B cell (primary cell): ENCODE data around the gene MAG. TPM values are rescaled to one million over a fixed set of nuclear protein-coding genes. Genes with fewer than 3 reads are reported as not detected.

Experiments used
- ATAC-seq: fragments of 200-7000 bp; cut with Tn5 transposase; one replicate; pipeline ENCODE4 v1.10.0; 2021; ENCODE audit warnings: low read depth, mild to moderate bottlenecking, moderate number of reproducible peaks, moderate library complexity
- CTCF ChIA-PET: fragments of 350-600 bp; sonication (Branson Sonifier 250); formaldehyde crosslinking; loops from one replicate; lab custom pipeline; 2021; ENCODE audit warnings: antibody characterized with exemption, inconsistent platforms; lab: Charles Lee
- POLR2A ChIA-PET: fragments of 350-600 bp; sonication (Branson Sonifier 250); formaldehyde crosslinking; loops from one replicate; lab custom pipeline; 2021; ENCODE audit warnings: antibody characterized with exemption; lab: Charles Lee
- DNase-seq: peaks from one replicate; pipeline ENCODE4 v3.0.0; 2013
- H2AFZ ChIP-seq: 2 replicates; pipeline ENCODE4 v1.6.1; 2012; ENCODE audit warnings: mild to moderate bottlenecking, low read depth, low read length; ENCODE audit not compliant: insufficient read depth, poor library complexity, severe bottlenecking
- H3K27ac ChIP-seq, 2 donors: 1 replicate in 1 of 2; 2 replicates in 1 of 2; pipeline ENCODE4 v1.5.1; 2012 to 2013; ENCODE audit warnings: low read length in 2 of 2, mild to moderate bottlenecking in 2 of 2, moderate library complexity in 1 of 2
- H3K27me3 ChIP-seq, 4 experiments: fragments of 200-600 bp in 1 of 4; sonication (generic) in 1 of 4; replicated peaks in 1 of 4; 1 replicate in 2 of 4; 2 replicates in 2 of 4; pipeline versions ENCODE4 v1.6.1 to v1.7.0; 2013 to 2016; ENCODE audit warnings: low read length in 3 of 4, mild to moderate bottlenecking in 2 of 4, mixed read lengths in 1 of 4, moderate library complexity in 1 of 4; ENCODE audit not compliant: insufficient read depth in 4 of 4, control insufficient read depth in 3 of 4; ENCODE audit errors: control extremely low read depth in 1 of 4
- H3K36me3 ChIP-seq, 2 experiments: replicated peaks in 1 of 2; 1 replicate in 1 of 2; 2 replicates in 1 of 2; pipeline versions ENCODE4 v1.6.1 to v1.7.1; 2013; ENCODE audit warnings: low read length in 1 of 2; ENCODE audit not compliant: insufficient read depth in 2 of 2, control insufficient read depth in 1 of 2; ENCODE audit errors: control extremely low read depth in 1 of 2, extremely low read depth in 1 of 2
- H3K4me1 ChIP-seq, 2 donors: fragments of 200-600 bp in 1 of 2; sonication (generic) in 1 of 2; 1 replicate in 1 of 2; 2 replicates in 1 of 2; pipeline versions ENCODE4 v1.5.1 to v1.6.1; 2013 to 2017; ENCODE audit warnings: low read length in 2 of 2; ENCODE audit not compliant: control insufficient read depth in 2 of 2, insufficient read depth in 2 of 2
- H3K4me2 ChIP-seq: replicated peaks from 2 replicates; pipeline ENCODE3; 2012; ENCODE audit warnings: mild to moderate bottlenecking, low read depth, low read length; ENCODE audit not compliant: poor library complexity, severe bottlenecking
- H3K4me3 ChIP-seq, 5 experiments: fragments of 200-600 bp in 1 of 5; sonication (generic) in 1 of 5; 1 replicate in 3 of 5; 2 replicates in 2 of 5; pipeline versions ENCODE4 v1.5.1 to v1.7.0; 2011 to 2016; ENCODE audit warnings: low read length in 4 of 5, mild to moderate bottlenecking in 4 of 5, low read depth in 2 of 5, control low read depth in 1 of 5, moderate library complexity in 1 of 5; ENCODE audit not compliant: insufficient read depth in 1 of 5; ENCODE audit errors: control extremely low read depth in 1 of 5, extremely low read depth in 1 of 5
- H3K79me2 ChIP-seq: fragments of 200-600 bp; sonication (generic); one replicate; pipeline ENCODE4 v1.6.0; 2016; ENCODE audit warnings: low read length; ENCODE audit not compliant: control insufficient read depth, insufficient read depth
- H3K9ac ChIP-seq: fragments of 200-600 bp; sonication (generic); 2 replicates; pipeline ENCODE4 v1.6.1; 2017; ENCODE audit warnings: mild to moderate bottlenecking, low read length, moderate library complexity
- H3K9me3 ChIP-seq, 3 donors: one replicate each; pipeline versions ENCODE4 v1.6.1 to v1.7.1; 2013; ENCODE audit warnings: low read length in 2 of 3; ENCODE audit not compliant: control insufficient read depth in 2 of 3, insufficient read depth in 1 of 3; ENCODE audit errors: control extremely low read depth in 1 of 3
- H4K20me1 ChIP-seq: 2 replicates; pipeline ENCODE4 v1.6.0; 2012; ENCODE audit warnings: mild to moderate bottlenecking, low read length; ENCODE audit not compliant: insufficient read depth, control insufficient read depth, poor library complexity, severe bottlenecking
- H3K27ac Mint-ChIP-seq: one replicate; pipeline ENCODE4 v1.8.0; 2021; ENCODE audit warnings: mixed read lengths
- H3K27me3 Mint-ChIP-seq: one replicate; pipeline ENCODE4 v1.8.0; 2021; ENCODE audit warnings: mixed read lengths
- H3K4me1 Mint-ChIP-seq: one replicate; pipeline ENCODE4 v1.8.0; 2021; ENCODE audit warnings: mixed read lengths
- H3K4me3 Mint-ChIP-seq: one replicate; pipeline ENCODE4 v1.8.0; 2021; ENCODE audit warnings: mixed read lengths
- H3K9me3 Mint-ChIP-seq: one replicate; pipeline ENCODE4 v1.8.0; 2022; ENCODE audit warnings: mixed read lengths; ENCODE audit not compliant: insufficient read depth
- CTCF ChIP-seq: fragments of 200-600 bp; IDR thresholded peaks from one replicate; pipeline ENCODE4 v1.8.0; 2022; ENCODE audit warnings: antibody characterized with exemption, mild to moderate bottlenecking
- EZH2 ChIP-seq: IDR thresholded peaks from 2 replicates; pipeline ENCODE4 v1.6.1; 2012; ENCODE audit warnings: borderline replicate concordance, low read depth, mild to moderate bottlenecking, moderate library complexity, low read length; ENCODE audit not compliant: insufficient read depth, poor library complexity, severe bottlenecking
- WGBS: methylation state at CpG from one replicate; pipeline ENCODE4 v1.1.5; 2013; ENCODE audit warnings: missing lambda C conversion rate; ENCODE audit not compliant: insufficient coverage; 5-methylcytosine and 5-hydroxymethylcytosine counted together
- intact Hi-C: fragments of 100-400 bp; cut with micrococcal nuclease; formaldehyde crosslinking; loops from one replicate; pipeline ENCODE4 v1.10.0; 2022
- polyA plus RNA-seq: library from polyadenylated mRNA; depleted of rRNA; stranded (reverse); fragments of >200 nt; gene quantifications from 2 replicates; pipeline ENCODE4 v1.2.3, GENCODE V29; 2012
- total RNA-seq, 2 donors: library from RNA; stranded (reverse); fragments of 120-200 nt in 1 of 2; gene quantifications; 1 replicate in 1 of 2; 2 replicates in 1 of 2; pipeline versions ENCODE4 v1.2.3 to v1.2.4, GENCODE V29; 2013 to 2022

Gene MAG
- total and polyA plus RNA-seq, 2 donors (not counting 1 experiment from before 2014, with no cell fraction given), result 0.12 to 0.58 TPM

GRCh38 chr19:35318679-35319448 is 26.9 kb downstream of the MAG start:
- ChIA-PET CTCF (interaction anchor here (1.1 to 5.0 kb wide), 9 partner anchors 10 to 150 kb away, joined by 3 to 26 read pairs (median 6); partner anchors contain the start of genes CD22 and FFAR1), POLR2A (interaction anchor here (0.6 to 8.3 kb wide), 4 partner anchors 12 to 252 kb away, joined by 3 to 106 read pairs (median 5); partner anchors contain the start of gene CD22)
- Histone ChIP-seq H2AFZ (no peak overlapping the region), H3K9ac (peak overlapping the region; percentile 26), H3K4me3 (peak overlapping the region in 1 of 5 experiments; percentile 53), H3K27me3 (no peaks in the 10 kb centered on the region), H3K4me1 (peaks cover 81 to 97% of the 10 kb centered on the region in 2 donors), H3K4me2 (peak overlapping the region; percentile 84), H3K79me2 (peaks cover 34% of the 10 kb centered on the region), H4K20me1 (no peaks in the 10 kb centered on the region), H3K27ac (peak overlapping the region; percentile 94 to 97), H3K36me3 (no peaks in the 10 kb centered on the region), H3K9me3 (peaks cover 0 to 3% (median 0%) of the 10 kb centered on the region in 3 donors)
- Mint-ChIP-seq H3K9me3 (no peaks in the 10 kb centered on the region), H3K4me3 (peak overlapping the region; percentile 75), H3K4me1 (peaks cover 84% of the 10 kb centered on the region), H3K27ac (peak overlapping the region; percentile 91), H3K27me3 (no peaks in the 10 kb centered on the region)
- TF ChIP-seq CTCF (no peak), EZH2 (no peak)
- 51% methylated on average over 16 of the region's 16 CpGs for WGBS
- peak; percentile 25 for ATAC-seq
- peak; percentile 65 for DNase-seq
- intact Hi-C loops, result no loop called here
